HepG2 (cell line): ENCODE data around the gene LYZ. TPM values are rescaled to one million over a fixed set of nuclear protein-coding genes. Genes with fewer than 3 reads are reported as not detected.

Experiments used
- BCLAF1 ChIP-seq: fragments of 450-650 bp; IDR thresholded peaks from 2 replicates; pipeline ENCODE4 v1.6.1; 2017; ENCODE audit warnings: mild to moderate bottlenecking
- HMGA1 ChIP-seq: sonication (generic); formaldehyde crosslinking; conservative IDR thresholded peaks from 2 replicates; pipeline ENCODE4 v1.4.0; 2020; ENCODE audit warnings: missing genetic modification reagents
- IRX3 ChIP-seq: sonication (generic); formaldehyde crosslinking; IDR thresholded peaks from 2 replicates; pipeline ENCODE4 v1.8.1; 2023; ENCODE audit warnings: mild to moderate bottlenecking, low read depth, missing genetic modification reagents, borderline replicate concordance
- KMT2A ChIP-seq: sonication (generic); formaldehyde crosslinking; IDR thresholded peaks from 2 replicates; pipeline ENCODE4 v1.4.0; 2020; ENCODE audit warnings: missing genetic modification reagents
- MXI1 ChIP-seq: IDR thresholded peaks from 3 replicates; pipeline ENCODE4 v1.6.1; 2012; ENCODE audit warnings: low read depth, low read length, inconsistent platforms, borderline replicate concordance
- NONO ChIP-seq, 2 experiments: fragments of 450-650 bp in 1 of 2; sonication (generic) in 1 of 2; formaldehyde crosslinking in 1 of 2; IDR thresholded peaks in 1 of 2; conservative IDR thresholded peaks in 1 of 2; 2 replicates each; pipeline versions ENCODE4 v1.6.1 to v1.8.0; 2017 to 2022; ENCODE audit warnings: mild to moderate bottlenecking in 1 of 2, missing genetic modification reagents in 1 of 2, moderate library complexity in 1 of 2
- NR2F1 ChIP-seq, 2 experiments: fragments of 450-650 bp in 1 of 2; formaldehyde crosslinking in 1 of 2; IDR thresholded peaks; 2 replicates each; pipeline versions ENCODE4 v1.5.0 to v1.6.1; 2016 to 2020; ENCODE audit warnings: mild to moderate bottlenecking in 1 of 2, missing compliant biosample characterization in 1 of 2, missing genetic modification reagents in 1 of 2, moderate library complexity in 1 of 2
- SAP130 ChIP-seq: IDR thresholded peaks from 2 replicates; pipeline ENCODE4 v1.6.1; 2016; ENCODE audit warnings: low read depth
- SIN3B ChIP-seq: fragments of 150-350 bp; IDR thresholded peaks from 2 replicates; pipeline ENCODE4 v1.6.1; 2014; ENCODE audit warnings: low read length
- SYNCRIP ChIP-seq: fragments of 200-400 bp; formaldehyde crosslinking; IDR thresholded peaks from 2 replicates; pipeline ENCODE4 v1.6.1; 2018; ENCODE audit warnings: mild to moderate bottlenecking, low read depth, low read length; ENCODE audit not compliant: insufficient read depth
- TBX2 ChIP-seq: sonication (generic); formaldehyde crosslinking; IDR thresholded peaks from 2 replicates; pipeline ENCODE4 v1.5.0; 2020; ENCODE audit warnings: missing genetic modification reagents, mild to moderate bottlenecking, borderline replicate concordance
- TEAD3 ChIP-seq: optimal IDR thresholded peaks from 2 replicates; pipeline ENCODE3; 2016; ENCODE audit warnings: borderline replicate concordance
- TGIF2 ChIP-seq: IDR thresholded peaks from 2 replicates; pipeline ENCODE4 v1.6.1; 2016; ENCODE audit warnings: control low read depth, missing compliant biosample characterization
- ZBTB21 ChIP-seq: sonication (generic); formaldehyde crosslinking; IDR thresholded peaks from 2 replicates; pipeline ENCODE4 v1.4.0; 2020; ENCODE audit warnings: missing genetic modification reagents
- ZIK1 ChIP-seq: sonication (generic); formaldehyde crosslinking; IDR thresholded peaks from 2 replicates; pipeline ENCODE4 v1.5.0; 2020; ENCODE audit warnings: mild to moderate bottlenecking, low read depth, missing genetic modification reagents, borderline replicate concordance
- ZNF354B ChIP-seq: sonication (generic); formaldehyde crosslinking; IDR thresholded peaks from 2 replicates; pipeline ENCODE4 v1.8.0; 2022; ENCODE audit warnings: mild to moderate bottlenecking, missing genetic modification reagents
- ZNF446 ChIP-seq: sonication (generic); formaldehyde crosslinking; IDR thresholded peaks from 2 replicates; pipeline ENCODE4 v1.5.0; 2020; ENCODE audit warnings: mild to moderate bottlenecking, missing genetic modification reagents
- ZNF619 ChIP-seq: sonication (generic); formaldehyde crosslinking; IDR thresholded peaks from 2 replicates; pipeline ENCODE4 v1.4.0; 2020; ENCODE audit warnings: mild to moderate bottlenecking, missing genetic modification reagents
- ZNF713 ChIP-seq: sonication (generic); formaldehyde crosslinking; IDR thresholded peaks from 2 replicates; pipeline ENCODE4 v1.4.0; 2020; ENCODE audit warnings: mild to moderate bottlenecking, missing genetic modification reagents
- ZNF770 ChIP-seq: sonication (generic); formaldehyde crosslinking; IDR thresholded peaks from 2 replicates; pipeline ENCODE4 v1.5.0; 2020; ENCODE audit warnings: mild to moderate bottlenecking, missing genetic modification reagents
- polyA plus RNA-seq, 8 experiments: library from polyadenylated mRNA; depleted of rRNA in 3 of 8; stranded (reverse) in 7 of 8; unstranded in 1 of 8; fragments of >200 nt; fragmentation: Illumina TruSeq in 4 of 8; extraction: Trizol in 4 of 8; gene quantifications; 2 replicates each; pipeline versions ENCODE4 v1.2.1 to v1.2.3, GENCODE V29; 2011 to 2016; ENCODE audit warnings: low read depth in 4 of 8, missing spikeins in 1 of 8, mixed read lengths in 1 of 8; ENCODE audit not compliant: insufficient read depth in 1 of 8
- total RNA-seq, 5 experiments: library from RNA; depleted of rRNA; stranded (reverse); fragments of >200 nt; fragmentation: Illumina TruSeq; extraction: Trizol; gene quantifications; 2 replicates each; pipeline ENCODE4 v1.2.3, GENCODE V29; 2016; ENCODE audit warnings: low read depth in 1 of 5
- TF ChIP-seq, protein P1 (sequence below): sonication (generic); formaldehyde crosslinking; IDR thresholded peaks from 2 replicates; pipeline ENCODE4 v1.4.0; 2020; ENCODE audit warnings: missing genetic modification reagents, borderline replicate concordance

LYZ gene
- total and polyA plus RNA-seq, 2 of the 13 experiments (the other 11 are each of a cell fraction or from before 2014, with no cell fraction given), result 1,788 to 2,054 TPM

DNA sequence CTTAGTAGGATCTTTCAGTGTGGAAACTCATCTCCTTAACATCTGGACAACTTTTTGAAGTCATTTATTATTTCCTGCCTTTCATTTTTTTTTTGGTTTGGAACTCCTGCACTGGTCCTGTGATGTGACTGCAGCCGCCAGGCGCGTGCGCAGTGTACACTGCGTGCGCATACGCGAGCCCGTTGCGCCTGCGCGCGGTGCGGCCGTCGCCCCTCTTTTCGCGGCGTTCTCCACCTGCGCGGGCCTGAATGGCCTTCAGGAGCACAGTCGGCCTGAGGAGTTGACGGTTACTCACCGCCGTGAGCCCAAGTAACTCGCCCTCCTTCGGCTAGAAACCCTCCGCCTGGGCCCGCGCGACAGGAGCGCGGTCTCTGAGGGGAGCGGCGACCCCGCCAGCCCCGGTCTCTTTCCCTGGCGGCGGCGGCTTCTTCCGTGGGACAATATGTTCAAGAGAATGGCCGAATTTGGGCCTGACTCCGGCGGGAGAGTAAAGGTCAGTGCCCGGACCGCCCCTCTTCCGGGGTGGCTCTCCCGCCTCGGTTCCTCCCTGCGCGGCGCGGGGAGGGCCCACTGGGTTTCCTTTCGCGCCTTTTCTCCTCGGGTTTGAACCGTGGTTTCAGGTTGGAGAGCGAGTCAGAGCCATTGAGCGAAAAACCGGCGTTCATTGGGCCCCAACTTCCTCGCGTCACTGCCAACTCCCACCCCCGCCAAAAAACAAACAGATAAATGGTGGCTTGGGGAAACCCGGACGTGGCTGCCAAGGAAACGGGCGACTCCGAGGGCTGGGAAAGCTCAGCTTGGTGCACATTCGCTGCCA is 11.6 kb downstream of the LYZ start, which contains the start of gene YEATS4 (continued):
- TF ChIP-seq ZBTB21 (CRISPR knock-in tag) (no peak), ZNF354B (0 out of 2 replicates have a peak, but pooled peaks have one; percentile 33), ZNF770 (CRISPR knock-in tag) (peak; percentile 43; the same call in 1 of the 2 replicates), ZNF713 (CRISPR knock-in tag) (no peak), ZIK1 (CRISPR knock-in tag) (peak; percentile 55; the same call in 1 of the 2 replicates), SIN3B (peak; percentile 93), NONO (IDR thresholded peaks at IDR 0.05) (no peak), NONO (CRISPR knock-in tag; conservative IDR thresholded peaks at IDR 0.05) (peak; percentile 85), TEAD3 (CRISPR knock-in tag) (no peak), TGIF2 (peak; percentile 73), SAP130 (peak; percentile 98), NR2F1 (CRISPR knock-in tag; IDR thresholded peaks at IDR 0.05) (peak in 1 of 2 experiments; percentile 51; a peak in 1 of 4 replicates), IRX3 (peak; percentile 88), MXI1 (peak; percentile 92; the same call in 2 of the 3 replicates), ZNF446 (CRISPR knock-in tag) (no peak), SYNCRIP (no peak), ZNF619 (CRISPR knock-in tag) (no peak), TBX2 (CRISPR knock-in tag) (peak; percentile 81), KMT2A (CRISPR knock-in tag) (peak; percentile 72; the same call in 1 of the 2 replicates), BCLAF1 (no peak), HMGA1 (no peak)
- TF ChIP-seq, protein P1, sequence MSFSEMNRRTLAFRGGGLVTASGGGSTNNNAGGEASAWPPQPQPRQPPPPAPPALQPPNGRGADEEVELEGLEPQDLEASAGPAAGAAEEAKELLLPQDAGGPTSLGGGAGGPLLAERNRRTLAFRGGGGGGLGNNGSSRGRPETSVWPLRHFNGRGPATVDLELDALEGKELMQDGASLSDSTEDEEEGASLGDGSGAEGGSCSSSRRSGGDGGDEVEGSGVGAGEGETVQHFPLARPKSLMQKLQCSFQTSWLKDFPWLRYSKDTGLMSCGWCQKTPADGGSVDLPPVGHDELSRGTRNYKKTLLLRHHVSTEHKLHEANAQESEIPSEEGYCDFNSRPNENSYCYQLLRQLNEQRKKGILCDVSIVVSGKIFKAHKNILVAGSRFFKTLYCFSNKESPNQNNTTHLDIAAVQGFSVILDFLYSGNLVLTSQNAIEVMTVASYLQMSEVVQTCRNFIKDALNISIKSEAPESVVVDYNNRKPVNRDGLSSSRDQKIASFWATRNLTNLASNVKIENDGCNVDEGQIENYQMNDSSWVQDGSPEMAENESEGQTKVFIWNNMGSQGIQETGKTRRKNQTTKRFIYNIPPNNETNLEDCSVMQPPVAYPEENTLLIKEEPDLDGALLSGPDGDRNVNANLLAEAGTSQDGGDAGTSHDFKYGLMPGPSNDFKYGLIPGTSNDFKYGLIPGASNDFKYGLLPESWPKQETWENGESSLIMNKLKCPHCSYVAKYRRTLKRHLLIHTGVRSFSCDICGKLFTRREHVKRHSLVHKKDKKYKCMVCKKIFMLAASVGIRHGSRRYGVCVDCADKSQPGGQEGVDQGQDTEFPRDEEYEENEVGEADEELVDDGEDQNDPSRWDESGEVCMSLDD (CRISPR knock-in tag), result no peak
